ENCODE measurements around the gene PTPRJ.

DNA sequence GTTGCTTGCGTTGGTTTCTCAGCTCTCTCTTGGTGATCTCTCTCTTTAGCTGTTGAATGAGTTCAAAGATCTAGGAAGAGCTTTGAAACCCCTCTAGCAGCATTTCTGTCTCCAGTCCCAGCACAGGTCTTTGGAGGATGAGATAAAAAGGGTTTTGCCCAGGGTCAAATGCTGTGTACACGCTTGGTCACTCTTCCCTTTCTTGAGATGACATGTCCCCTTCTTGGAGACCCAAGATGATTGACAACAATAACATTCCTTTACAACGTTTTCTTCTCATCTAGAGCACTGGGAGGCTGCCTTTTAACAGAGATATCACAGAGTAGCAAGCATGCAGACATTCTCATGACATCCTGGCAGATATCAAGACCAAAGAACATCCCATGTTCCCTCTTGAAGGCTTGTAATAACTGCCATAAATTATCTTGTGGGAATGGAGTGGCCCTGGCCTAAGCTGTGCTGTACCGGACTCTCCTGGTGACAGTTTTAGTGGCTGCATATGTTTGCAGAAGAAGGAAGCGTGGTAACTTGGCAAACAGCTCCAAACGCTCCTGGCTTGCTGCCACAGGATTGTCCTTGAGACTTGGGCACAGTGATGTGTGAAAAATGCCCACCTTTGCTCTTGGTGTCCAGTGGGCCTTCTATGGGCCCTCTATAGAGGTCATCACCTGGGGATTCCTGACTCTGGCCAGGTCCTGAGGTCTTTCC is 107.8 kb downstream of the PTPRJ start:
- TF ChIP-seq FOXK2 (IDR thresholded peaks at IDR 0.05): no peak
- no peak for TF ChIP-seq ARNT (IDR thresholded peaks at IDR 0.05)
- no peak for TF ChIP-seq ZNF384 (IDR thresholded peaks at IDR 0.05)
- TF ChIP-seq HDGF (IDR thresholded peaks at IDR 0.05; ENCODE audit: borderline replicate concordance): no peak
- TF ChIP-seq SP1 (IDR thresholded peaks at IDR 0.05): no peak
- TF ChIP-seq BHLHE40 (IDR thresholded peaks at IDR 0.05; ENCODE audit: borderline replicate concordance): no peak

Data from HEK293T (cell line).